NK-92 (cell line): ENCODE results near the gene PAXX.

ENCODE experiments used
- DNase-seq: peaks from one replicate; lab custom pipeline; 2025; ENCODE audit not compliant: unreplicated experiment; lab: John Stamatoyannopoulos, UW

The PAXX gene

GRCh38 chr9:136980669-136981478 is 11.3 kb upstream of the PAXX start:
- DNase-seq: no peak

GRCh38 chr9:136981588-136982231 is 10.5 kb upstream of the PAXX start:
- no peak for DNase-seq

- no peak for DNase-seq
Observed at GRCh38 chr9:136982232-136983051, 9.8 kb upstream of the PAXX start, which contains the start of gene LCNL1. Gene LCNL1 (plus strand): TSS chr9:136982993. CDS start chr9:136983587, 594 bp downstream.

- DNase-seq: no peak
Observed at GRCh38 chr9:136983167-136983566, 9.1 kb upstream of the PAXX start.

GRCh38 chr9:136983656-136984314 is 8.4 kb upstream of the PAXX start:
- DNase-seq: no peak

DNA sequence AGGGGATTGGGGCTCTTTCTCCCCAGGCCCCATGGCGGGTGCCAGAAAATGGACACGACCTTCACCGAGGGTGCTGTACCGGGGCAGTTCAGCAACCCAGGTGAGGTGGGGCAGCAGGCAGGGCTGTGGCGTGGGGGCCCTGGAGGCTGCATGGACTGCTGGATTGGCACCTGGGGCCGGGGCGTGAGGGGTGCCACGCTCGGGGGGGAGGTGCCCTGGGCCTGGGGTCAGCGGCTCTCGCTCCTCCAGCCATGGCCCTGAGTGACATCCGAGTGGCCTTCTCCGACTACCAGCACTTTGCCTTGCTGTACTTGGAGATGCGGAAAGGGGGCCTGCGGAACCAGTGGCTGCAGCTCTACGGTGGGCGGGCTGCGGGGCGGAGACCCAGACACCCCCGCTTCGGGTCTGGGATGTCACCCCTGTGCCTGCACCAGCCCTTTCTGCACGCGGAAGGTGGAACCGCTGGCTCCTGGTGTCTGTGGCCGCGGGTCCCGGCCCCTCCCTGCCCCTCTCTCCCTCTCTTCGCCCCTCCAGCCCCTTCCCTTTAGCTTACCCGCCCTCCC is 7.7 kb upstream of the PAXX start:
- no peak for DNase-seq

DNA sequence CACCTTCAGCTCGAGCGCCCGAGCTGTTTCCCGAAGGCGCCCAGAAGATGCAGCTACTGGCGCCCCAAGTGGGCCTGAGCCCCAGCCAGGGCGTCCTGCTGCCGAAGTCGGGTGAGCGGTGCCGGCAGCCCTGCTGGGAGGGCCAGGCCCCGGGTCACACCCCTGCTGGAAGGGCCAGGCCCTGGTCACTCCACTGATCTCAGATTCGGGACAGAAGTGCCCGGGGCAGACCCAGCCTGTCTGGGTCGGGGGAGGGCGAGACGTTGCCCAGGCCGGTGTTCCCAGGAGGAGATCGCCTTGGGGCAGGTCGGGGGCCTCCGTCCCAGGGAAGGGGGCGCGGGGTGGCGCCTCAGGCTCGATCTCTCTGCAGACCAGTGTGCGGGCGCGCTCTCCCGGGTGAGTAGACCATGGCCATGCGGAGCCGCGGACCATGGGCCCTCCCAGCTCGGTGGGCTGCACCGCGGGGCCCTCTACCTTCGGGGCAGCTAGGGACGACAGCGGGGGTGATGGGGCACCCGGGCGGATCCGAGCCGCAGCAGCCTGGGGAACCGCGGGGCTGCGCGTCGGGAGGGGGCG is 7.1 kb upstream of the PAXX start:
- DNase-seq: no peak

DNA sequence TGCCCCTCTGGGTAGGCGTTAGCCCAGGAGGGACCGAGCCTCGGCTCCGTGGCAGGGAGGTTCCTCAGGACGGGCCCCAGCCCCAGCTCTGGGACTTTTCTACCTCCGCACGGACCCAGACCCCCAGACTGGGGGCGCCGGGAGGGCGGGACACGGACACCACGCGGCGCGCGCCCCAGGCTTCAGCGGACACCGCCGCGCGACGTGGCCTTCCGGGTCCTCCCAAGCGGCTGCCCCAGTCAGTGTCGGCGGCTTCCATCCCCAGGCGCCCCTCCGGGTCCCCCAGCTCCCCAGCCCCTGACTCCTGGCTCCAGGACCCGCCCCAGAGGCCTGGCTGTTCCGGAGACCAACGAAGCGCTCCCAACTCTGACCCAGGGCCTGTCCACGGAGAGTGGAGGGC is 6.4 kb upstream of the PAXX start:
- no peak for DNase-seq

GRCh38 chr9:136988872-136989271 is 3.4 kb upstream of the PAXX start:
- no peak for DNase-seq

DNA sequence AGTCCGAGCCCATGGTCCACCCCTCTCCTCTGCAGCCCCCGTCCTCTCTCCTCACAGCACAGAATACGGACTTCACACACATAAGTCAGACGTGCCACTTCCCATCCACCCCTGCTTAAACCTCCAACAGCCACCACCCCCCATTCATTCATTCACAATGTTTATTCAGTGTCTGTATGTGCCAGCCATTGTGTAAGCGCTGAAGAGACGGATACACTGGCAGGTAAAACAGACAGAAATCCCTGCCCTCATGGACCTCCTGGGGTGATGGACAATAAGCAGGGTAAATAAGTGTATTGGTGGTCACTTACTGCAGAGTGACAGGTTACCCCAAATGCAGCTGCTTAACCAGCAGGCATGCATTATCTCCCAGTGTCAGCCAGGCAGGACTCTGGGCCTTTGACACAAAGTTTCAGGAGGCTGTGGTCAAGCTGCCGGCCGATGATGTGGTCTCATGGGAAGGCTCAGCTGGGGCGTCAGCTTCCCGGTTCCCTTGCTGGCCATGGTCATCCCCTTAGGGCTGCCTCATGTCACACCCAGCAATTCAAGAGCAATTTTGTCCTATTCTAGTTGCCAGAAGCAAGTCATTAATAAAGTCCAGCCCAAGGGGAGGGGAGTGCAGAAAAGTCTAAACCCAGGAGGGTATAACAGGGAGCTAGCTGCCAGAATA is 1.8 kb upstream of the PAXX start:
- no peak for DNase-seq

DNA sequence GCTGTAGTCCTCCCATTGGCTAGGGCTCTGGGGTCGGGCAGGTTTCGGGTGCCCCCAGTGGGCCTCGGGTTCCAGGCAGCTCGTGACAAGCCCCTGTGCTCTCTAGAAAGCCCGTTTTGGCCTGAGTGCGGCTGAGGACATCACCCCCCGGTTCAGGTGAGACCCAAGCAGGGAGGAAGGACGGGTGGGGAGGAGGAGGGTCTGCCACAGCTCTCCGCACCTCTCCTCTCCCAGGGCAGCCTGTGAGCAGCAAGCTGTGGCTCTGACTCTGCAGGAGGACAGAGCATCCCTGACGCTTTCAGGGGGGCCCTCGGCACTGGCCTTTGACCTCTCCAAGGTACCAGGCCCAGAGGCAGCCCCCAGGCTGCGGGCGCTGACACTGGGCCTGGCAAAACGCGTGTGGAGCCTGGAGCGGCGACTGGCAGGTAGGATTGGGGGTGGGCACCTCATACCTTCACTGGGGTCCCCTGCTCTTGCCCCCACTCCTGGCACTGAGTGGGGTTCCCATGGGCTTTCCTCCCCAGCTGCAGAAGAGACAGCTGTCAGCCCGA is 672 bp downstream of the PAXX start:
- no peak for DNase-seq

GRCh38 chr9:136994180-136994887 is 2.1 kb downstream of the PAXX start:
- no peak for DNase-seq

DNA sequence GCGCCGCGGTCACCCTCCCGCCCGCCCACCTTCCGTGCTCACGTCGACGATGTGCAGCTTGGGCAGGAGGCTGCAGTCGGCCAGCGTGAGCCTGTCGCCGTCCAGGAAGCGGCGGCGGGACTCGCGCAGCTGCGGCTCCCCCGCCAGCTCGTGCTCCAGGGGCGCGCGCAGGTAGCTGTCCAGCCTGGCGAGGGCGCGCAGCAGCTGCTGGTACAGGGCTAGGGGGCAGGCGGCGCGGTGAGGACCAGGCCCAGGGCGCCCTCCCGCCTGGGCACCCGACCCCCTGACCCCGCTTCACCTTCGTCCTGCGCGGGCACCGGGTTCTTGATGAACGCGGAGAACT is 2.6 kb downstream of the PAXX start:
- DNase-seq: no peak

GRCh38 chr9:136995362-136995761 is 3.1 kb downstream of the PAXX start:
- DNase-seq: no peak

- DNase-seq: no peak
Observed at GRCh38 chr9:136995772-136996311, 3.6 kb downstream of the PAXX start.

DNA sequence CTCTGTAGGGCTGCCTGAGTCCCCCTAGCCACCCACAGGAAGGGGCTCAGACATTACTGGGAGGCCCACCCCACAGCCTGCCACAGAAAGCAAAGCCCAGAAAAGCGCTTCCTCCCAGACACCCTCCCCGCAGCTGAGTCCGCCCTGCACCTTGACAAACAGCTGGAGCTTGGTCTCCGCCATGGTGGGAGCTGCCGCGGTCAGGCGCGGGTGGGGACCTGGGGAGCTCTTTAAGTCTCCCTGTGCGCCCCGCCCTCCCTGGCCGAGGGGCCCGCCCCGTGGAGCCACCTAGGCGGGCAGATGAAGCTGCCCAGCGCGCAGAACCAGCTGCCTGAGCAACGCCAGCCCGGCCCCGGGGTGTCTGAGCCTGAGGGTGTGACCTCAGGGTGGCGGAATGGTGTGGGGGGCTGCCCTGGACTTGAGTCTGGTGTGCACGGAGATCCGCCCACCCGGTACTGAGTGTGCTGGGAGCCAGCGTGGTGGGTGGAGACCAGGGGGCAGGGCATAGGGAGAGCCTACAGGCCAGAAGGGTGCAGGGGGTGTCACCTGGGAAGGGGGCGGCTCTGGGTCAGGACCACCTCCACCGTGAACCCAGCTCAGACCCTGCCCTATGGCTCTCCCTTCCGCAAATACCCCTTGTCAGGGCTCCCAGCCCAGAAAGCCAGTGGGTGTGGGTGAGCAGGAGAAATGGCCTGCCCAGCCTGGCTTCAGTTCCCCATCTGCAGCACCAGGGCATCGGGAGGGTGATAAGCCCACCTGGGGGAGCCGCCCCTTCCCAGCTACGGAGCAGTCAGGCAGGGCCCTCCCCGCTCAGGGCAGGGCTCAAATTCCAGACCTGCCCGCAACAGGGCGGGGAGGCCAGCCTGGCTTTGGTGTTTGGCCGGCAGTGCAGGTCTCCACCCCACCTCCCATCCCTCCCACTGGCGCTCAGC is 4.4 kb downstream of the PAXX start, which contains the start of gene CLIC3:
TSS of gene CLIC3 (minus strand) at position 208 of the 932 bp plus-strand sequence. CDS start at position 183, 25 bp downstream.
- no peak for DNase-seq

DNA sequence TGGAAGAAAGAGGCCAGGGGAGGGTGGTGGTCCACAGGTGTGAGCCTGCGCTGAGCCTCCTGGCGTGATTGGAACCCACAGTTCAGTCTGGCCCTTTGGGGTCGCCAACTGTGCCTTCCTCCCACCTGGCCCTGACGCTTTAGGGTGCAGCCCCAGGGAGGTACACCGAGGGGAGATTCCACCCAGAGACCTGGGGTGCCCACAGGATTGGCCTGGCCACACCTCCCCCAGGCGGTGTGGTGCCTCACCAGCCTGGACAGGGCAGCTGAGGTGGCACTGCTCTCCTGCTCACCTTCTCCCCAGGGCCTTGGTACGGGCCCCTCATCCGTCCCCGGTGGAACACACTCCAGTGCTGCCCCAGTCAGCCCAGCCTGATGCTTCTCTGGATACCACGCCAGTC is 5.1 kb downstream of the PAXX start:
- DNase-seq: no peak

GRCh38 chr9:136997830-136998234 is 5.6 kb downstream of the PAXX start:
- no peak for DNase-seq
